Liver (tissue), 9 donors: ENCODE results near the gene NFE2L2. TPM values are rescaled to one million over a fixed set of nuclear protein-coding genes. Genes with fewer than 3 reads are reported as not detected.

Source experiments
- DNase-seq: peaks from one replicate; pipeline ENCODE4 v3.0.0-alpha.2; 2017; ENCODE audit warnings: low spot score
- H3K27ac ChIP-seq, 2 donors: one replicate each; pipeline ENCODE4 v1.7.0; 2013; ENCODE audit warnings: inconsistent platforms in 2 of 2, low read length in 2 of 2, control low read depth in 1 of 2, low read depth in 1 of 2, mild to moderate bottlenecking in 1 of 2
- H3K27me3 ChIP-seq, 4 donors: one replicate each; pipeline versions ENCODE4 v1.6.1 to v1.7.0; 2013; ENCODE audit warnings: low read length in 3 of 4, inconsistent platforms in 1 of 4, mild to moderate bottlenecking in 1 of 4, moderate library complexity in 1 of 4; ENCODE audit not compliant: control insufficient read depth in 4 of 4, insufficient read depth in 4 of 4
- H3K36me3 ChIP-seq, 4 donors: one replicate each; pipeline versions ENCODE4 v1.6.1 to v1.7.0; 2013; ENCODE audit warnings: low read length in 3 of 4, mild to moderate bottlenecking in 3 of 4, low read depth in 1 of 4, moderate library complexity in 1 of 4; ENCODE audit not compliant: control insufficient read depth in 4 of 4, insufficient read depth in 3 of 4
- H3K4me1 ChIP-seq, 4 donors: one replicate each; pipeline versions ENCODE4 v1.6.1 to v1.7.0; 2013; ENCODE audit warnings: low read length in 3 of 4, mild to moderate bottlenecking in 3 of 4, moderate library complexity in 1 of 4; ENCODE audit not compliant: control insufficient read depth in 4 of 4, insufficient read depth in 4 of 4
- H3K4me3 ChIP-seq, 3 donors: one replicate each; pipeline versions ENCODE4 v1.6.1 to v1.7.0; 2013; ENCODE audit warnings: low read length in 3 of 3, control low read depth in 1 of 3, low read depth in 1 of 3, mild to moderate bottlenecking in 1 of 3
- H3K9ac ChIP-seq, 2 donors: one replicate each; pipeline ENCODE4 v1.7.0; 2013; ENCODE audit warnings: low read length in 2 of 2, mild to moderate bottlenecking in 2 of 2, moderate library complexity in 2 of 2, control low read depth in 1 of 2, low read depth in 1 of 2
- H3K9me3 ChIP-seq, 4 donors: one replicate each; pipeline versions ENCODE4 v1.6.1 to v1.7.0; 2013; ENCODE audit warnings: low read length in 3 of 4; ENCODE audit not compliant: control insufficient read depth in 4 of 4
- ATF3 ChIP-seq: IDR thresholded peaks from 2 replicates; pipeline ENCODE4 v1.6.1; 2016; ENCODE audit warnings: antibody characterized with exemption
- EGR1 ChIP-seq, 2 donors: IDR thresholded peaks; 2 replicates each; pipeline ENCODE4 v1.6.1; 2016 to 2018; ENCODE audit warnings: antibody characterized with exemption in 2 of 2, low read depth in 2 of 2
- FOXA1 ChIP-seq: IDR thresholded peaks from 2 replicates; pipeline ENCODE4 v1.6.1; 2016; ENCODE audit warnings: antibody characterized with exemption
- FOXA2 ChIP-seq: IDR thresholded peaks from 2 replicates; pipeline ENCODE4 v1.6.1; 2016; ENCODE audit warnings: antibody characterized with exemption
- GABPA ChIP-seq, 2 donors: IDR thresholded peaks in 1 of 2; conservative IDR thresholded peaks in 1 of 2; 2 replicates each; pipeline ENCODE4 v1.6.1; 2016; ENCODE audit warnings: antibody characterized with exemption in 2 of 2, mild to moderate bottlenecking in 1 of 2, moderate library complexity in 1 of 2
- HNF4A ChIP-seq, 2 donors: conservative IDR thresholded peaks; 2 replicates each; pipeline ENCODE4 v1.6.1; 2016; ENCODE audit warnings: antibody characterized with exemption in 2 of 2, mild to moderate bottlenecking in 2 of 2
- HNF4G ChIP-seq: IDR thresholded peaks from 2 replicates; pipeline ENCODE4 v1.6.1; 2016; ENCODE audit warnings: antibody characterized with exemption
- JUND ChIP-seq, 2 donors: IDR thresholded peaks; 2 replicates each; pipeline ENCODE4 v1.6.1; 2016; ENCODE audit warnings: antibody characterized with exemption in 2 of 2
- NR2F2 ChIP-seq: IDR thresholded peaks from 2 replicates; pipeline ENCODE4 v1.6.1; 2016; ENCODE audit warnings: antibody characterized with exemption
- RAD21 ChIP-seq, 2 donors: IDR thresholded peaks; 2 replicates each; pipeline ENCODE4 v1.6.1; 2016; ENCODE audit warnings: antibody characterized with exemption in 2 of 2, mild to moderate bottlenecking in 2 of 2
- RXRA ChIP-seq, 2 donors: IDR thresholded peaks; 2 replicates each; pipeline ENCODE4 v1.6.1; 2017 to 2018; ENCODE audit warnings: antibody characterized with exemption in 2 of 2, mild to moderate bottlenecking in 1 of 2
- SP1 ChIP-seq: IDR thresholded peaks from 2 replicates; pipeline ENCODE4 v1.6.1; 2018; ENCODE audit warnings: antibody characterized with exemption, mild to moderate bottlenecking
- TAF1 ChIP-seq: conservative IDR thresholded peaks from 2 replicates; pipeline ENCODE4 v1.6.1; 2016; ENCODE audit warnings: antibody characterized with exemption, mild to moderate bottlenecking
- YY1 ChIP-seq: IDR thresholded peaks from 2 replicates; pipeline ENCODE4 v1.6.1; 2016; ENCODE audit warnings: antibody characterized with exemption, mild to moderate bottlenecking
- ZBTB33 ChIP-seq: IDR thresholded peaks from 2 replicates; pipeline ENCODE4 v1.6.1; 2016; ENCODE audit warnings: antibody characterized with exemption
- WGBS: extraction: QIAGEN DNeasy Blood & Tissue Kit; methylation state at CpG from one replicate; pipeline ENCODE4 v1.1.7; 2013; 5-methylcytosine and 5-hydroxymethylcytosine counted together
- polyA plus RNA-seq, 2 donors: library from polyadenylated mRNA; stranded (reverse) in 1 of 2; unstranded in 1 of 2; fragments of 200-250 nt in 1 of 2; fragments of >200 nt in 1 of 2; fragmentation: Nextera tagmentation in 1 of 2; extraction: Ambion mirVana in 1 of 2; gene quantifications; one replicate each; pipeline versions ENCODE4 v1.2.1 to v1.2.3, GENCODE V29; 2013 to 2015
- total RNA-seq, 2 donors: library from RNA; depleted of rRNA; stranded (reverse); fragments of >200 nt; gene quantifications; one replicate each; pipeline ENCODE4 v1.2.3, GENCODE V29; 2014
- TF ChIP-seq, protein P1 (sequence below): IDR thresholded peaks from 2 replicates; pipeline ENCODE4 v1.6.1; 2016; ENCODE audit warnings: antibody characterized with exemption
- TF ChIP-seq, protein P2 (sequence below): IDR thresholded peaks from 2 replicates; pipeline ENCODE4 v1.6.1; 2016; ENCODE audit warnings: antibody characterized with exemption, mild to moderate bottlenecking
- TF ChIP-seq, protein P3 (sequence below): fragments of 150-350 bp; IDR thresholded peaks from 2 replicates; pipeline ENCODE4 v1.5.1; 2017; ENCODE audit warnings: improper control_type of control experiment, low read depth, low read length; ENCODE audit not compliant: missing input control
- donor health status: healthy.
- donor health status: healthy.
- donor health status: healthy.
- donor health status: healthy.
- donor health status: healthy.

The NFE2L2 gene
- total and polyA plus RNA-seq, 4 donors, result 22.5 to 31.0 (median 27.1) TPM

- no peaks in the 10 kb centered on the region for H3K36me3 ChIP-seq
- WGBS, result 94% methylated on average over 2 of the region's 2 CpGs
- no peak overlapping the region for H3K27ac ChIP-seq
- H3K9ac ChIP-seq, result no peak overlapping the region
- TF ChIP-seq HNF4G (no peak), TAF1 (no peak), JUND (IDR thresholded peaks at IDR 0.05) (no peak), RXRA (IDR thresholded peaks at IDR 0.05) (no peak), ATF3 (no peak), NR2F2 (no peak), EGR1 (IDR thresholded peaks at IDR 0.05; ENCODE audit: low read depth in 2 of 2) (no peak), GABPA (IDR thresholded peaks at IDR 0.05 in 1 of 2, conservative IDR thresholded peaks at IDR 0.05 in 1 of 2) (no peak), YY1 (no peak), ZBTB33 (no peak), HNF4A (conservative IDR thresholded peaks at IDR 0.05) (no peak), SP1 (no peak), FOXA1 (no peak), FOXA2 (no peak), RAD21 (IDR thresholded peaks at IDR 0.05) (no peak)
- TF ChIP-seq, protein P1, sequence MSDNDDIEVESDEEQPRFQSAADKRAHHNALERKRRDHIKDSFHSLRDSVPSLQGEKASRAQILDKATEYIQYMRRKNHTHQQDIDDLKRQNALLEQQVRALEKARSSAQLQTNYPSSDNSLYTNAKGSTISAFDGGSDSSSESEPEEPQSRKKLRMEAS, result no peak
- TF ChIP-seq, protein P2, sequence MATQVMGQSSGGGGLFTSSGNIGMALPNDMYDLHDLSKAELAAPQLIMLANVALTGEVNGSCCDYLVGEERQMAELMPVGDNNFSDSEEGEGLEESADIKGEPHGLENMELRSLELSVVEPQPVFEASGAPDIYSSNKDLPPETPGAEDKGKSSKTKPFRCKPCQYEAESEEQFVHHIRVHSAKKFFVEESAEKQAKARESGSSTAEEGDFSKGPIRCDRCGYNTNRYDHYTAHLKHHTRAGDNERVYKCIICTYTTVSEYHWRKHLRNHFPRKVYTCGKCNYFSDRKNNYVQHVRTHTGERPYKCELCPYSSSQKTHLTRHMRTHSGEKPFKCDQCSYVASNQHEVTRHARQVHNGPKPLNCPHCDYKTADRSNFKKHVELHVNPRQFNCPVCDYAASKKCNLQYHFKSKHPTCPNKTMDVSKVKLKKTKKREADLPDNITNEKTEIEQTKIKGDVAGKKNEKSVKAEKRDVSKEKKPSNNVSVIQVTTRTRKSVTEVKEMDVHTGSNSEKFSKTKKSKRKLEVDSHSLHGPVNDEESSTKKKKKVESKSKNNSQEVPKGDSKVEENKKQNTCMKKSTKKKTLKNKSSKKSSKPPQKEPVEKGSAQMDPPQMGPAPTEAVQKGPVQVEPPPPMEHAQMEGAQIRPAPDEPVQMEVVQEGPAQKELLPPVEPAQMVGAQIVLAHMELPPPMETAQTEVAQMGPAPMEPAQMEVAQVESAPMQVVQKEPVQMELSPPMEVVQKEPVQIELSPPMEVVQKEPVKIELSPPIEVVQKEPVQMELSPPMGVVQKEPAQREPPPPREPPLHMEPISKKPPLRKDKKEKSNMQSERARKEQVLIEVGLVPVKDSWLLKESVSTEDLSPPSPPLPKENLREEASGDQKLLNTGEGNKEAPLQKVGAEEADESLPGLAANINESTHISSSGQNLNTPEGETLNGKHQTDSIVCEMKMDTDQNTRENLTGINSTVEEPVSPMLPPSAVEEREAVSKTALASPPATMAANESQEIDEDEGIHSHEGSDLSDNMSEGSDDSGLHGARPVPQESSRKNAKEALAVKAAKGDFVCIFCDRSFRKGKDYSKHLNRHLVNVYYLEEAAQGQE, result no peak
- TF ChIP-seq, protein P3, sequence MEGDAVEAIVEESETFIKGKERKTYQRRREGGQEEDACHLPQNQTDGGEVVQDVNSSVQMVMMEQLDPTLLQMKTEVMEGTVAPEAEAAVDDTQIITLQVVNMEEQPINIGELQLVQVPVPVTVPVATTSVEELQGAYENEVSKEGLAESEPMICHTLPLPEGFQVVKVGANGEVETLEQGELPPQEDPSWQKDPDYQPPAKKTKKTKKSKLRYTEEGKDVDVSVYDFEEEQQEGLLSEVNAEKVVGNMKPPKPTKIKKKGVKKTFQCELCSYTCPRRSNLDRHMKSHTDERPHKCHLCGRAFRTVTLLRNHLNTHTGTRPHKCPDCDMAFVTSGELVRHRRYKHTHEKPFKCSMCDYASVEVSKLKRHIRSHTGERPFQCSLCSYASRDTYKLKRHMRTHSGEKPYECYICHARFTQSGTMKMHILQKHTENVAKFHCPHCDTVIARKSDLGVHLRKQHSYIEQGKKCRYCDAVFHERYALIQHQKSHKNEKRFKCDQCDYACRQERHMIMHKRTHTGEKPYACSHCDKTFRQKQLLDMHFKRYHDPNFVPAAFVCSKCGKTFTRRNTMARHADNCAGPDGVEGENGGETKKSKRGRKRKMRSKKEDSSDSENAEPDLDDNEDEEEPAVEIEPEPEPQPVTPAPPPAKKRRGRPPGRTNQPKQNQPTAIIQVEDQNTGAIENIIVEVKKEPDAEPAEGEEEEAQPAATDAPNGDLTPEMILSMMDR, result no peak
- no peak overlapping the region for H3K4me3 ChIP-seq
- no peaks in the 10 kb centered on the region for H3K9me3 ChIP-seq
- peaks cover 0 to 20% (median 4%) of the 10 kb centered on the region in 4 donors for H3K4me1 ChIP-seq
- DNase-seq, result no peak
- H3K27me3 ChIP-seq, result no peaks in the 10 kb centered on the region
These were observed 48.7 kb upstream of the NFE2L2 start for GRCh38 chr2:177313162-177313781.
